NAMALWA (cell line): Measurements from ENCODE around the gene ACO1.

ENCODE experiments used
- DNase-seq: peaks from one replicate; pipeline ENCODE4 v3.0.0-alpha.2; 2015; ENCODE audit warnings: low spot score

The ACO1 gene

GRCh38 chr9:32382565-32383320 is 1.7 kb upstream of the ACO1 start:
- no peak for DNase-seq

GRCh38 chr9:32384002-32384363 is 460 bp upstream of the ACO1 start:
- DNase-seq, result peak; percentile 6

GRCh38 chr9:32385152-32385884 is 875 bp downstream of the ACO1 start:
- DNase-seq, result no peak

GRCh38 chr9:32385885-32386283 is 1.4 kb downstream of the ACO1 start:
- no peak for DNase-seq

- no peak for DNase-seq
These were observed 2.8 kb downstream of the ACO1 start for GRCh38 chr9:32387256-32387655.

GRCh38 chr9:32389365-32389764 is 4.9 kb downstream of the ACO1 start:
- DNase-seq, result no peak

GRCh38 chr9:32393911-32394310 is 9.5 kb downstream of the ACO1 start:
- DNase-seq, result no peak

GRCh38 chr9:32394381-32395049 is 10.1 kb downstream of the ACO1 start:
- DNase-seq, result no peak

- no peak for DNase-seq
These were observed 11.2 kb downstream of the ACO1 start for GRCh38 chr9:32395510-32396216.

GRCh38 chr9:32398207-32398606 is 13.8 kb downstream of the ACO1 start:
- no peak for DNase-seq

GRCh38 chr9:32399110-32399815 is 14.8 kb downstream of the ACO1 start:
- DNase-seq, result no peak

GRCh38 chr9:32401488-32401887 is 17.0 kb downstream of the ACO1 start:
- DNase-seq, result no peak

- DNase-seq, result no peak
These were observed 19.3 kb downstream of the ACO1 start for GRCh38 chr9:32403567-32404260.

- no peak for DNase-seq
These were observed 20.0 kb downstream of the ACO1 start for GRCh38 chr9:32404402-32404801.

GRCh38 chr9:32404856-32405255 is 20.4 kb downstream of the ACO1 start:
- no peak for DNase-seq

- DNase-seq, result no peak
These were observed 21.1 kb downstream of the ACO1 start for GRCh38 chr9:32405506-32405905.

- DNase-seq, result no peak
These were observed 21.6 kb downstream of the ACO1 start for GRCh38 chr9:32406046-32406445.

- no peak for DNase-seq
These were observed 27.3 kb downstream of the ACO1 start for GRCh38 chr9:32411753-32412152.

GRCh38 chr9:32412440-32412839 is 28.0 kb downstream of the ACO1 start:
- no peak for DNase-seq

GRCh38 chr9:32413424-32413823 is 29.0 kb downstream of the ACO1 start:
- DNase-seq, result no peak

GRCh38 chr9:32414856-32415255 is 30.4 kb downstream of the ACO1 start:
- DNase-seq, result no peak
